Lower leg skin (tissue), 3 donors: ENCODE results near the gene CMIP.

Experiments
- CTCF ChIP-seq, 3 donors: fragments of 450-650 bp; IDR thresholded peaks; one replicate each; pipeline ENCODE4 v1.5.1; 2016; ENCODE audit warnings: antibody characterized with exemption in 3 of 3, mild to moderate bottlenecking in 3 of 3, moderate library complexity in 2 of 3
- POLR2A ChIP-seq, 2 donors: fragments of 450-650 bp; IDR thresholded peaks; one replicate each; pipeline ENCODE4 v1.6.1; 2016 to 2017; ENCODE audit warnings: antibody characterized with exemption in 2 of 2, mild to moderate bottlenecking in 1 of 2, moderate library complexity in 1 of 2

- no peak for TF ChIP-seq CTCF (IDR thresholded peaks at IDR 0.05)
- TF ChIP-seq POLR2A (IDR thresholded peaks at IDR 0.05) = no peak
These were observed 108.1 kb downstream of the CMIP start for GRCh38 chr16:81552743-81553079.
